ENCODE measurements around the gene ARVCF.

DNA sequence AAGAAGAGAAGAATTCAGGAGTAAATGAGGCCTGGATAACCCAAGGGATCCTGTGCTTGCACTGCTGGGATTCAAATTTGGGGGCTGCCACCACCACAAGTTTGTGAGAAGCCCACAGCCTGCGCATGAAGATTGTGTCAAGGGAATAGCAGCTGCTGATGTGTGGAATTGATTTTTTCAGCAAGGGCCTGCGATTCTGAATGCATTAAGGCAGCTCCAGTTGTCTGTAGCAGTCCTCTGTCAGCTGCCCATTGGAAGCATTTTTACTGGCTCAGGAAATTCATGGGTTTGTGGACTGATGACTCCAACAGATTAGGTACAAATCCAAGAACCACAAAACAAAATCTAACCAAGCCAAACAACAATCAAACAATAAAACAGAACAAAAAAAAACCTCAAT lies 14.0 kb downstream of the ARVCF start:
- TF ChIP-seq, protein P1, sequence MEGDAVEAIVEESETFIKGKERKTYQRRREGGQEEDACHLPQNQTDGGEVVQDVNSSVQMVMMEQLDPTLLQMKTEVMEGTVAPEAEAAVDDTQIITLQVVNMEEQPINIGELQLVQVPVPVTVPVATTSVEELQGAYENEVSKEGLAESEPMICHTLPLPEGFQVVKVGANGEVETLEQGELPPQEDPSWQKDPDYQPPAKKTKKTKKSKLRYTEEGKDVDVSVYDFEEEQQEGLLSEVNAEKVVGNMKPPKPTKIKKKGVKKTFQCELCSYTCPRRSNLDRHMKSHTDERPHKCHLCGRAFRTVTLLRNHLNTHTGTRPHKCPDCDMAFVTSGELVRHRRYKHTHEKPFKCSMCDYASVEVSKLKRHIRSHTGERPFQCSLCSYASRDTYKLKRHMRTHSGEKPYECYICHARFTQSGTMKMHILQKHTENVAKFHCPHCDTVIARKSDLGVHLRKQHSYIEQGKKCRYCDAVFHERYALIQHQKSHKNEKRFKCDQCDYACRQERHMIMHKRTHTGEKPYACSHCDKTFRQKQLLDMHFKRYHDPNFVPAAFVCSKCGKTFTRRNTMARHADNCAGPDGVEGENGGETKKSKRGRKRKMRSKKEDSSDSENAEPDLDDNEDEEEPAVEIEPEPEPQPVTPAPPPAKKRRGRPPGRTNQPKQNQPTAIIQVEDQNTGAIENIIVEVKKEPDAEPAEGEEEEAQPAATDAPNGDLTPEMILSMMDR (IDR thresholded peaks at IDR 0.05; ENCODE audit: low read depth, low read length, poor library complexity, severe bottlenecking): no peak
- no peak for TF ChIP-seq EZH2phosphoT487 (IDR thresholded peaks at IDR 0.05; ENCODE audit: borderline replicate concordance, low read length)
